ENCODE data around the gene CEP164. TPM values are rescaled to one million over a fixed set of nuclear protein-coding genes. Genes with fewer than 3 reads are reported as not detected.

Gene CEP164
- total and polyA plus RNA-seq, 2 of the 8 experiments (the other 6 are each of a cell fraction or from before 2014, with no cell fraction given) = 8.4 to 20.8 TPM

- no peak for TF ChIP-seq ATF3 (IDR thresholded peaks at IDR 0.05; ENCODE audit: insufficient read depth, low read depth, low read length)
- no peak for TF ChIP-seq MAFK (IDR thresholded peaks at IDR 0.05; ENCODE audit: low read depth, low read length)
- TF ChIP-seq RNF2 (IDR thresholded peaks at IDR 0.05; ENCODE audit: borderline replicate concordance, low read depth, low read length, missing control alignments, poor library complexity, severe bottlenecking) = no peak
- no peak for TF ChIP-seq HDAC6 (IDR thresholded peaks at IDR 0.05; ENCODE audit: low read depth, low read length)
- no peak for TF ChIP-seq JUND (IDR thresholded peaks at IDR 0.05; ENCODE audit: low read length)
- TF ChIP-seq ASH2L (IDR thresholded peaks at IDR 0.05; ENCODE audit: low read length) = no peak
- TF ChIP-seq GTF2F1 (IDR thresholded peaks at IDR 0.05; ENCODE audit: borderline replicate concordance, low read depth, low read length) = no peak
- TF ChIP-seq YY1 (IDR thresholded peaks at IDR 0.05; ENCODE audit: low read depth, low read length) = no peak
Observed at GRCh38 chr11:117449111-117449693, 121.5 kb downstream of the CEP164 start (continued).
